HG03342 (cell line): ENCODE data around the gene OPALIN.

Experiments used
- ATAC-seq: cut with Tn5 transposase; IDR thresholded peaks from one replicate; pipeline ENCODE4 v1.9.1; 2021; ENCODE audit warnings: mild to moderate bottlenecking, moderate library complexity; ENCODE audit not compliant: unreplicated experiment

Gene OPALIN

GRCh38 chr10:96305019-96305418 lies 53.8 kb downstream of the OPALIN start:
- no peak for ATAC-seq

GRCh38 chr10:96304230-96304629 lies 54.6 kb downstream of the OPALIN start, which contains the start of gene DNTT:
Gene DNTT (plus strand): TSS chr10:96304434. CDS start chr10:96304498, 64 bp downstream.
- ATAC-seq: no peak

- no peak for ATAC-seq
These were observed 57.2 kb downstream of the OPALIN start for GRCh38 chr10:96301616-96302015.

- ATAC-seq: no peak
These were observed 59.4 kb downstream of the OPALIN start for GRCh38 chr10:96299383-96299782.

- ATAC-seq: no peak
These were observed 60.4 kb downstream of the OPALIN start for GRCh38 chr10:96298362-96298761.

GRCh38 chr10:96297486-96297885 lies 61.3 kb downstream of the OPALIN start:
- ATAC-seq: no peak

- no peak for ATAC-seq
These were observed 63.3 kb downstream of the OPALIN start for GRCh38 chr10:96295475-96295874.
